Sigmoid colon (tissue), 7 donors: ENCODE data around the gene NPB. TPM values are rescaled to one million over a fixed set of nuclear protein-coding genes. Genes with fewer than 3 reads are reported as not detected.

ENCODE experiments used
- DNase-seq: peaks from one replicate; pipeline ENCODE4 v3.0.0-alpha.2; 2019
- H3K27ac ChIP-seq, 4 donors: fragments of 200-600 bp; sonication (generic); one replicate each; pipeline ENCODE4 v1.5.1; 2016 to 2019; ENCODE audit warnings: mild to moderate bottlenecking in 1 of 4
- H3K27me3 ChIP-seq, 3 donors: fragments of 200-600 bp; sonication (generic); one replicate each; pipeline ENCODE4 v1.5.1; 2019; ENCODE audit warnings: mild to moderate bottlenecking in 1 of 3
- H3K36me3 ChIP-seq, 4 donors: fragments of 200-600 bp; sonication (generic); one replicate each; pipeline ENCODE4 v1.5.1; 2016 to 2019
- H3K4me1 ChIP-seq, 4 donors: fragments of 200-600 bp; sonication (generic); one replicate each; pipeline ENCODE4 v1.5.1; 2017 to 2019
- H3K4me3 ChIP-seq, 4 donors: fragments of 200-600 bp; sonication (generic); one replicate each; pipeline ENCODE4 v1.5.1; 2017 to 2019; ENCODE audit warnings: mild to moderate bottlenecking in 2 of 4, moderate library complexity in 1 of 4
- H3K9me3 ChIP-seq, 4 donors: fragments of 200-600 bp in 3 of 4; sonication (generic) in 3 of 4; one replicate each; pipeline versions ENCODE4 v1.5.1 to v1.6.1; 2013 to 2019
- CTCF ChIP-seq, 4 experiments: fragments of 450-650 bp in 3 of 4; fragments of 200-600 bp in 1 of 4; IDR thresholded peaks; one replicate each; pipeline ENCODE4 v1.5.1; 2016 to 2019; ENCODE audit warnings: antibody characterized with exemption in 4 of 4, mild to moderate bottlenecking in 3 of 4, moderate library complexity in 2 of 4
- EP300 ChIP-seq, 4 donors: sonication (generic); formaldehyde crosslinking; IDR thresholded peaks; one replicate each; pipeline ENCODE4 v1.6.1; 2017; ENCODE audit warnings: antibody characterized with exemption in 4 of 4
- POLR2A ChIP-seq, 2 donors: fragments of 450-650 bp; IDR thresholded peaks; one replicate each; pipeline ENCODE4 v1.6.1; 2016; ENCODE audit warnings: antibody characterized with exemption in 2 of 2, mild to moderate bottlenecking in 2 of 2, moderate library complexity in 2 of 2
- POLR2AphosphoS5 ChIP-seq, 4 donors: sonication (generic); formaldehyde crosslinking; IDR thresholded peaks; one replicate each; pipeline ENCODE4 v1.6.1; 2017; ENCODE audit warnings: antibody characterized with exemption in 4 of 4
- WGBS, 2 donors: extraction: QIAGEN DNeasy Blood & Tissue Kit; methylation state at CpG; one replicate each; pipeline ENCODE4 v1.1.7; 2013; 5-methylcytosine and 5-hydroxymethylcytosine counted together
- intact Hi-C: fragments of 100-400 bp; cut with DNase I; formaldehyde crosslinking; loops from one replicate; pipeline ENCODE4 v1.15.1; 2023
- polyA plus RNA-seq, 3 donors: library from polyadenylated mRNA; stranded (reverse); fragments of 200-250 nt; gene quantifications; one replicate each; pipeline ENCODE4 v1.2.3, GENCODE V29; 2013
- total RNA-seq, 4 donors: library from RNA; depleted of rRNA; stranded (reverse); fragments of >200 nt; gene quantifications; one replicate each; pipeline ENCODE4 v1.1.0, GENCODE V29; 2016
- donor health status: healthy with polysubstance abuse.
- donor health status: Bipolar disorder and iron deficiency.
- donor health status: healthy.

NPB gene
- total and polyA plus RNA-seq, 7 donors, result 0.27 to 1.8 (median 0.79) TPM; not detected in 3

DNA sequence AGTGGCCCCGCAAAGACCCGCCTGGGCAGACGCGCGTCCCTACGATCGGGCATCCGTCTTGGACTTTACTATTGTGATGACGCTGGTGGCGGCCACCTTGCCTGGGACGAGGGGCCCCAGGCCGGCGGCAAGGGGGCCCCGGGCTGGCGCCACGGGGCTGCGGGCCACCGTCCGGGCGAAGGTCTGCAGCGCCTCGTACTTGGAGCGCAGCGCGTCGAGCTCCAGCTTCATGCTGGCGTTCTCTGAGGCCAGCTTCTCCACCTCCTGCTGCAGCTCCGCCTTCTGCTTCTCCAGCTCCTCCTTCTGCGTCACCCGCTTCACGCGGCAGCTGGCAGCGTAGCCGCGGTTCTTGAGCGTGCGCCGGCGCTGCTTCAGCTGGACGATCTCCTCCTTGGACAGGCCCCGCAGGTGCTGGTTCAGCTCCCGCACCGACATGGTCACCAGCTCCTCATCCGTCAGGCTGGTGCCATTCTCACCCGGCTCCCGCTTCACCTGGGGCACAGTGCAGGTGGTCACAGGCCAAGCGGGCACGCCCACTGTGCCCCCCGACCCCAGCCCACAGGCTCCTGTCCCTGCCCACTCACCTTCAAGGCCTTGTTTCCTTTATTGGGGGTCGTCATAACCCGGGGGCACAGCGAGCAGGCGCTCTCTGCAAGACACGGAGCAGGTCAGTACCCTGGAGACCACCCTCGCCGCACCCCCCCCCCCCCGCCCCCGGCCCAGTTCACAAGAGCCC, 20.7 kb downstream of the NPB start:
- Histone ChIP-seq H3K27ac (peak overlapping the region; percentile 74 to 99 (median 87)), H3K4me3 (peak overlapping the region; percentile 28 to 42 (median 34)), H3K9me3 (no peaks in the 10 kb centered on the region), H3K4me1 (peaks cover 0 to 78% (median 69%) of the 10 kb centered on the region in 4 donors), H3K36me3 (peaks cover 7 to 36% (median 22%) of the 10 kb centered on the region in 4 donors), H3K27me3 (no peaks in the 10 kb centered on the region)
- TF ChIP-seq POLR2A (IDR thresholded peaks at IDR 0.05) (no peak), EP300 (IDR thresholded peaks at IDR 0.05) (no peak), CTCF (IDR thresholded peaks at IDR 0.05) (no peak), POLR2AphosphoS5 (IDR thresholded peaks at IDR 0.05) (no peak)
- DNase-seq, result no peak
- WGBS, 2 donors, result 86 to 88% methylated on average over 58 of the region's 58 CpGs
- intact Hi-C loops, result no loop called here

DNA sequence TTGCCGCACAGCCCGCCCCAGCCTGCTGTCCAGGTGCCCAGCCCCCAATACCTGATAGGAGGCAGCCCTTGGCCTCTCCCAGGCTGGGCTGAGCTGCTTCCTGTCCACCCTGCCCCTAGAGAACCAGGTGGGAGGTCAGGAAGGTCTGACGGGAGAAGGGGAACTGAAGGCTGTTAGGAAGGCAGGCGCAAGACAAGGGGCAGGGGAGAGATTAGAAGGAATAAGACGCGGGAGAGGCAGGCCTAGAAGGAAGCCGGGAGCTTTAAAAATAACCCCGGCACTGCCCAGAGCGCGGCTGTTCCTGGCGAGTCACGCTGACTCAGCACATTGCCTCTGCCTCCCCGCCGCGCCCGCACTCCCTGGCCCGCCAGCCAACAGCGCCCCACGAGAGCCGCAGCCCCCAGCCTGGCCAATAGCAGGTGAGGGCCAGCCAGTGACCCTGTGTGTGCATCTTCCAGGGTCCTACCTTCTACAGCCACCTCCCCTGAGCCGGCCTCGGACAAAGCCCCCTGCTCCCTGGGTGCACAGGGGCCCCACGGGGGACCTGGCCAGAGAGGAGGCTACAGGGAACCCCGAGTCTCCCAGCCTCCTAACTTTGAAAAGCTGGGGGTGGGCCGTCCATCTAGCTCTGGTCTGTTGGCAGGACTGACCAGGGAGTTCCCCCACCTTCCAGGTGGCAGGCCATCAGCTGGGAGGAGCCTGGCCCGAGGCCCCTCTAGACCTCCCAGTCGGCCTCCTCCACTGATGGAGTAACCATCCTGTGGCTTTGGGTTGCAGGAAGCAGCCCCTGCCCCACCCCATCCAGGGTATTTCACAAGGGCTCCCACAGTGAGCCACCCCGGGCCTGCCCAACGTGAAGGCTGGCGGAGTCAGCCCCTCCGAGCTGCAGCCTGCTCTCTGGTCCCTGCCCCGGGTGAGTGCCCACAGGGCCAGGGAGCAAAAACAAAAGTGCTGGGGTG, 21.5 kb downstream of the NPB start:
- Histone ChIP-seq H3K27me3 (peaks cover 0 to 6% (median 0%) of the 10 kb centered on the region in 3 donors), H3K9me3 (no peaks in the 10 kb centered on the region), H3K4me3 (peak overlapping the region; percentile 28 to 42 (median 34)), H3K27ac (peak overlapping the region; percentile 74 to 99 (median 87)), H3K4me1 (peaks cover 0 to 81% (median 72%) of the 10 kb centered on the region in 4 donors), H3K36me3 (peaks cover 7 to 36% (median 22%) of the 10 kb centered on the region in 4 donors)
- DNase-seq, result peak; percentile 86
- peak in 1 of 4 donors; percentile 5 for TF ChIP-seq POLR2AphosphoS5 (IDR thresholded peaks at IDR 0.05)
- no peak for TF ChIP-seq CTCF (IDR thresholded peaks at IDR 0.05)
- TF ChIP-seq EP300 (IDR thresholded peaks at IDR 0.05), result no peak
- TF ChIP-seq POLR2A (IDR thresholded peaks at IDR 0.05), result no peak
- intact Hi-C loops, result no loop called here
- 24 to 34% methylated on average over 32 of the region's 32 CpGs for WGBS, 2 donors

- H3K27ac ChIP-seq, result peak overlapping the region; percentile 74 to 99 (median 87)
- no peak for TF ChIP-seq POLR2AphosphoS5 (IDR thresholded peaks at IDR 0.05)
- no peak for TF ChIP-seq POLR2A (IDR thresholded peaks at IDR 0.05)
- no peak for TF ChIP-seq EP300 (IDR thresholded peaks at IDR 0.05)
- TF ChIP-seq CTCF (IDR thresholded peaks at IDR 0.05), result no peak
- H3K9me3 ChIP-seq, result no peaks in the 10 kb centered on the region
- WGBS, 2 donors, result 74 to 80% methylated on average over 21 of the region's 21 CpGs
- H3K4me1 ChIP-seq, result peaks cover 0 to 77% (median 71%) of the 10 kb centered on the region in 4 donors
- no peak for DNase-seq
- no peak overlapping the region for H3K4me3 ChIP-seq
- peaks cover 7 to 30% (median 19%) of the 10 kb centered on the region in 4 donors for H3K36me3 ChIP-seq
- peaks cover 0 to 13% (median 0%) of the 10 kb centered on the region in 3 donors for H3K27me3 ChIP-seq
- intact Hi-C loops, result no loop called here
Observed at GRCh38 chr17:81924557-81925532, 22.8 kb downstream of the NPB start.
